Measurements from ENCODE around the gene AWAT2. TPM values are rescaled to one million over a fixed set of nuclear protein-coding genes. Genes with fewer than 3 reads are reported as not detected.
A peak's percentile ranks its signal among the peaks of the same experiment; 100 is the strongest.

The AWAT2 gene
- total RNA-seq, 1 donor from 2014 or later: not detected

- peak overlapping the region; percentile 50 for H3K27ac Mint-ChIP-seq (ENCODE audit: unreplicated experiment)
- peaks cover 4% of the 10 kb centered on the region for H3K36me3 Mint-ChIP-seq (ENCODE audit: low read depth)
- peaks cover 8% of the 10 kb centered on the region for H3K9me3 Mint-ChIP-seq
- H3K4me3 Mint-ChIP-seq: no peak overlapping the region
- TF ChIP-seq, protein P1, sequence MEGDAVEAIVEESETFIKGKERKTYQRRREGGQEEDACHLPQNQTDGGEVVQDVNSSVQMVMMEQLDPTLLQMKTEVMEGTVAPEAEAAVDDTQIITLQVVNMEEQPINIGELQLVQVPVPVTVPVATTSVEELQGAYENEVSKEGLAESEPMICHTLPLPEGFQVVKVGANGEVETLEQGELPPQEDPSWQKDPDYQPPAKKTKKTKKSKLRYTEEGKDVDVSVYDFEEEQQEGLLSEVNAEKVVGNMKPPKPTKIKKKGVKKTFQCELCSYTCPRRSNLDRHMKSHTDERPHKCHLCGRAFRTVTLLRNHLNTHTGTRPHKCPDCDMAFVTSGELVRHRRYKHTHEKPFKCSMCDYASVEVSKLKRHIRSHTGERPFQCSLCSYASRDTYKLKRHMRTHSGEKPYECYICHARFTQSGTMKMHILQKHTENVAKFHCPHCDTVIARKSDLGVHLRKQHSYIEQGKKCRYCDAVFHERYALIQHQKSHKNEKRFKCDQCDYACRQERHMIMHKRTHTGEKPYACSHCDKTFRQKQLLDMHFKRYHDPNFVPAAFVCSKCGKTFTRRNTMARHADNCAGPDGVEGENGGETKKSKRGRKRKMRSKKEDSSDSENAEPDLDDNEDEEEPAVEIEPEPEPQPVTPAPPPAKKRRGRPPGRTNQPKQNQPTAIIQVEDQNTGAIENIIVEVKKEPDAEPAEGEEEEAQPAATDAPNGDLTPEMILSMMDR (conservative IDR thresholded peaks at IDR 0.05): no peak
- H3K4me1 Mint-ChIP-seq: no peaks in the 10 kb centered on the region
- H3K27me3 Mint-ChIP-seq (ENCODE audit: low read depth): no peaks in the 10 kb centered on the region
- DNase-seq (ENCODE audit: low read depth, low spot score): no peak
Measured at GRCh38 chrX:70066646-70067045, 16.9 kb upstream of the AWAT2 start.

DNA sequence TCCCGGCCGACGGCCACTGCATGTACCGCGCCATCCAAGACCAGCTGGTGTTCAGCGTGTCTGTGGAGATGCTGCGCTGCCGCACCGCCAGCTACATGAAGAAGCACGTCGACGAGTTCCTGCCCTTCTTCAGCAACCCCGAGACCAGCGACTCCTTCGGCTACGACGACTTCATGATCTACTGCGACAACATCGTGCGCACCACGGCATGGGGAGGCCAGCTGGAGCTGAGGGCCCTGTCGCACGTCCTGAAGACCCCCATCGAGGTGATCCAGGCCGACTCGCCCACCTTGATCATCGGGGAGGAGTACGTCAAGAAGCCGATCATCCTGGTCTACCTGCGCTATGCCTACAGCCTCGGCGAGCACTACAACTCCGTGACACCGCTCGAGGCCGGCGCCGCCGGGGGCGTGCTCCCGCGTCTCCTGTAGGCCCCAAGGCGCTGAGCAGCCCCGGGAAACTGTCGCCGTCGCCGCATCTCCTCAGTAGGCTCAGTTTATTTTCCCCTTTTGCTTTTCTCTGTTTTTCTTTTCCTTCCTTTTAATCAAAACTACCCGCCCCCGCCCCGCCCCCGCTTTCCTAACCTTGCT lies 13.3 kb upstream of the AWAT2 start:
- Mint-ChIP-seq H3K27me3 (ENCODE audit: low read depth) (no peaks in the 10 kb centered on the region), H3K9me3 (peaks cover 11% of the 10 kb centered on the region)
- TF ChIP-seq, protein P1 (conservative IDR thresholded peaks at IDR 0.05): no peak

DNA sequence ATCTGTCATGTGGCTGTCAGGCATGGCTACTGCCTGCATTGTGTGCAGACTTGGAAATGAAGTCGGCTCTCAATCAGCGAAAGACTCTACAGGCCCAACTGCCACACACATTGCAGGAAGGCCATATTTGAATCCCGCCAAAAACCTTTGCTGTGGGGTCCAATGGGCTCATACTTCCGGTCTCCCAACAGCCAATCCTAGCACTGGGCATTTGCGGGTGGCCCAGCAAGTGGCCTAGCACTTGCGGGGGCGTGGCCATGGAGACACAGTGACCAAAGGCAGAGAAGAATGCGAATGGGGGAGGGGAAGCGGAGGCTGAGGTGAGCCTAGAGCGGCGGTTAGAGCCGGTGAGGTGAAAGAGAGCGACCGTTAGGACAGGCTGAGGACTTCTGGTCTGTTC lies 12.3 kb upstream of the AWAT2 start, which contains the start of gene OTUD6A:
OTUD6A (plus strand) TSS at position 382 of the 400 bp plus-strand sequence. CDS start 68 bp downstream, outside the sequence.
- Mint-ChIP-seq H3K36me3 (ENCODE audit: low read depth) (peaks cover 4% of the 10 kb centered on the region), H3K27me3 (ENCODE audit: low read depth) (no peaks in the 10 kb centered on the region), H3K4me3 (no peak within 1 kb of the TSS), H3K9me3 (peaks cover 11% of the 10 kb centered on the region), H3K4me1 (no peaks in the 10 kb centered on the region), H3K27ac (ENCODE audit: unreplicated experiment) (no peak within 1 kb of the TSS)
- no peak for DNase-seq (ENCODE audit: low read depth, low spot score)
- TF ChIP-seq, protein P1 (conservative IDR thresholded peaks at IDR 0.05): no peak

More for the DNA sequence above, 13.3 kb upstream of the AWAT2 start:
- Mint-ChIP-seq H3K27ac (ENCODE audit: unreplicated experiment) (no peak overlapping the region), H3K4me3 (no peak overlapping the region), H3K4me1 (no peaks in the 10 kb centered on the region), H3K36me3 (ENCODE audit: low read depth) (peaks cover 4% of the 10 kb centered on the region)
- no peak for DNase-seq (ENCODE audit: low read depth, low spot score)

DNA sequence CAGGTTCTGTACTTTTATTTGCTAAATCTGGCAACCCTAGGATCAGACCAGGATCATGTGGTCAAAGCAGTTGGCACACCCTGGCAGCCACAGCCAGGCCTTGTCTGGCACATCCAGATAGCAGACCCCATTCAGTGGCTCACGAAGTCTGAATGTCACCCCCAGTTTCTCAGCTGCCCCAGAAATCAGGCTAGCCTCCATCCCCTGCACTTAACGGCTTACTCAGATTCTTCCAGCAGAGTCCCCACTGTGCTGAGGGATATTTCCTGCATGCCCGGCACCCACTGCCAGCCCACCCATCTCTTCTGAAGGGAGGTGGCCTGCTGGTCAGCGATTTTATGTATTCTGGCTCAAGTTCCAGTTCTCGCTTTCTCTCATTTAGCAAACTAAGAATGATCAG lies 4.7 kb upstream of the AWAT2 start:
- Mint-ChIP-seq H3K36me3 (ENCODE audit: low read depth) (no peaks in the 10 kb centered on the region), H3K4me3 (no peak overlapping the region), H3K9me3 (no peaks in the 10 kb centered on the region), H3K4me1 (no peaks in the 10 kb centered on the region), H3K27me3 (ENCODE audit: low read depth) (no peaks in the 10 kb centered on the region), H3K27ac (ENCODE audit: unreplicated experiment) (no peak overlapping the region)
- TF ChIP-seq, protein P1 (conservative IDR thresholded peaks at IDR 0.05): no peak
- no peak for DNase-seq (ENCODE audit: low read depth, low spot score)

DNA sequence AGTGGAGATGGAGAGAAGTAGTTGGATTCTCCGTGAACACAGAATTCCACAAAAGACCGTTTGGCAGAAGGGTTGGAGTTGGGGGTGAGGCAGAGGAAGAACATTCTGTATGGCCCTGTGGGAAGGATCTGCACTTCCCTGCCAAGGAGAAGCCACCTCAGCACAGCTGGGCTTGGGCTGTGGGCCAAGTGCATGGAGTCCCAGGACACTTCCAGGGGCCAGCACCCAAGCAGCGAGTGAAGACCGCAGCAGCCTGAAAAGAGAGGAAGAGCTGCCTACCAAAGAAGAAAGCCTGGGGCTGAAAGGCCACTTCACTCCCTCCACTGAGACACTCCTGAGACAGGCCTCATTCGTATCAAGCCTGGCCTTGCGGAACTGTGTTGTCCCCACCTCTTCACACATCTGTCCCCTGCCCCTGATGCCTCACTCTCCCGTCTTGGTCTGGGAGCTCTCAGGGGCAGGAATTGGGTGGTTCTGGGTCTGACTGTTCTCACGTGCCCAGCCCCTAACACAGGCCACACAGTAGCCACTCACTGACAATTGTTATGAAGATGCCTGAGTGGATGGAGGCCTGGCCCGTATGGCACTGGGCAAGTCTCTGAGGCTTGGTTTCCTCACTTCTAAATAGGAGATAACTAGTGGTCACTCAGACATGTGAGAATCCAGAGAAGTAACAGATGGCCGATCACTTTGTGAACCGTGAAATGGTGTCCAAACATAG lies 3.3 kb upstream of the AWAT2 start:
- TF ChIP-seq, protein P1 (conservative IDR thresholded peaks at IDR 0.05): no peak
- Mint-ChIP-seq H3K4me1 (no peaks in the 10 kb centered on the region), H3K4me3 (no peak overlapping the region), H3K9me3 (no peaks in the 10 kb centered on the region), H3K36me3 (ENCODE audit: low read depth) (no peaks in the 10 kb centered on the region), H3K27ac (ENCODE audit: unreplicated experiment) (no peak overlapping the region), H3K27me3 (ENCODE audit: low read depth) (peaks cover 2% of the 10 kb centered on the region)
- no peak for DNase-seq (ENCODE audit: low read depth, low spot score)

All from neural crest cell (in vitro differentiated cells).